Transverse colon (tissue), 3 donors: ENCODE measurements around the gene ADAMTSL4.

Experiments
- POLR2A ChIP-seq: fragments of 450-650 bp; IDR thresholded peaks from one replicate; pipeline ENCODE4 v1.6.1; 2016; ENCODE audit warnings: antibody characterized with exemption, mild to moderate bottlenecking, moderate library complexity
- TF ChIP-seq, protein P1 (sequence below), 5 experiments: fragments of 200-600 bp in 3 of 5; fragments of 450-650 bp in 2 of 5; sonication (generic) in 3 of 5; IDR thresholded peaks; 1 replicate in 2 of 5; 2 replicates in 3 of 5; pipeline ENCODE4 v1.5.1; 2016 to 2017; ENCODE audit warnings: antibody characterized with exemption in 5 of 5, inconsistent platforms in 3 of 5, mild to moderate bottlenecking in 2 of 5, moderate library complexity in 1 of 5

DNA sequence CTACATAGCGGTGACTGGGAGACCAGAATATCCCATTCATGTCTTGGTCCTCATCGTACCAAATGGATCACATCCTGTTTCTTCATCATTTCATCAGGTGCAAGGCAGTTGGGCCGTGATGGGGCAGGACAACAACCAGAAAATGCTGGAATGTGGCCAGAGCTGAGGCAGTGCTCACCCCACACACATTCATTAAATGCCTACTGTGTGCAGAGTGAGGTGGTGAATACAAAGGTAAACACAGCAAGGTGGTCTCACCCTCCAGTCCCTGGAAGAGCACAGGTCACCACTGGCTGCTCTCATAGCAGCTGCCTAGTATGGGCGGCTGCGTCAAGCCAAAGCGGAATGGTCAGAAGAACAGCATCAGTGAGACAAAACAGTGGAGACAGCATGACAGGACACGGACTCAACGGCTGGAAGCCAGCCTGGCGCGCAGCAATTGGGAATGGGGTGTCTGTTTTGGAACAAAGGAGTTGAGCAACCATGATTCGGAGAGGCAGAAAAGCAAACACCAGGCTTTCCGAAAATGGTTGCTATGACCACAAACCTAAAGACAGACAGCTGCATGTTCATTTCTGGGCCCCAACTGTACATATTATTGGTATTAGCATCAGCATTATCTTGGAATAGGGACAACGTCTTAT, 5.6 kb upstream of the ADAMTSL4 start:
- TF ChIP-seq, protein P1, sequence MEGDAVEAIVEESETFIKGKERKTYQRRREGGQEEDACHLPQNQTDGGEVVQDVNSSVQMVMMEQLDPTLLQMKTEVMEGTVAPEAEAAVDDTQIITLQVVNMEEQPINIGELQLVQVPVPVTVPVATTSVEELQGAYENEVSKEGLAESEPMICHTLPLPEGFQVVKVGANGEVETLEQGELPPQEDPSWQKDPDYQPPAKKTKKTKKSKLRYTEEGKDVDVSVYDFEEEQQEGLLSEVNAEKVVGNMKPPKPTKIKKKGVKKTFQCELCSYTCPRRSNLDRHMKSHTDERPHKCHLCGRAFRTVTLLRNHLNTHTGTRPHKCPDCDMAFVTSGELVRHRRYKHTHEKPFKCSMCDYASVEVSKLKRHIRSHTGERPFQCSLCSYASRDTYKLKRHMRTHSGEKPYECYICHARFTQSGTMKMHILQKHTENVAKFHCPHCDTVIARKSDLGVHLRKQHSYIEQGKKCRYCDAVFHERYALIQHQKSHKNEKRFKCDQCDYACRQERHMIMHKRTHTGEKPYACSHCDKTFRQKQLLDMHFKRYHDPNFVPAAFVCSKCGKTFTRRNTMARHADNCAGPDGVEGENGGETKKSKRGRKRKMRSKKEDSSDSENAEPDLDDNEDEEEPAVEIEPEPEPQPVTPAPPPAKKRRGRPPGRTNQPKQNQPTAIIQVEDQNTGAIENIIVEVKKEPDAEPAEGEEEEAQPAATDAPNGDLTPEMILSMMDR (IDR thresholded peaks at IDR 0.05), result no peak
- TF ChIP-seq POLR2A, result no peak
